ENCODE data around the gene RTF1.

Gene RTF1

DNA sequence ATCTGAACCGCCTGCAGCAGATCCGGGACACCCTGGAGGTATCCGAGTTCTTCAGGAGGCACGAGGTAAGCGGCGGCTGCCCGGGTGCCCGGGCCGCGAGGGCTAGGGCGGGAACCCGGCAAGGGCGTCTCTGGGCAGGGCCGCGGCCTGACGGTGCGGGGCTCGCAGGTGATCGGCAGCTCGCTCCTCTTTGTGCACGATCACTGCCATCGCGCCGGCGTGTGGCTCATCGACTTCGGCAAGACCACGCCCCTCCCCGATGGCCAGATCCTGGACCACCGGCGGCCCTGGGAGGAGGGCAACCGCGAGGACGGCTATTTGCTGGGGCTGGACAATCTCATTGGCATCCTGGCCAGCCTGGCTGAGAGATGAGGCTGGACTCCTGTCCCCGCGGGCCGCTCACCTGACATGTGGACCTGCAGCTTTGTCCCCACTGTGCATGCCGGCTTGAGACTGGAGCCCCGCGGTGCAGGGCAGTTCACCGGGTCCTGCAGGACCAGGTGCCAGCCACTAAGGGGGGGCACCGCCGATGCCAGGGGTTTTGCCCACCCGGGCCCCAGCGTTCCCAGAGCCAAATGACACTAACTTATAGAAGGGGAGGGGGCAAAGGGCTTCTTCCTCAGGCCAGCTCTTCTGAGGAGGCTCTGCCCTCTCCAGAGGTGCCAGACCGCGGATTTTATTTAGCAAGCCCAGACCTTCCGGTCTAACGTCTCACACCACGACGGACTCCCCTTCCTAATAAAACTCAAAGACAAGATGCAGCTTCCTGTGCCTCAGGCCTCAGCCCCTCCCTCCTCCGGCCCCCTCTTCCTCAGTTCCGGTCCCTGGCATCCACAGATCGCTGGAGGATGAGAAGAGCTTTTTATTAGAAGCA is 86.1 kb downstream of the RTF1 start:
- TF ChIP-seq L3MBTL2 (conservative IDR thresholded peaks at IDR 0.05) (no peak), BHLHE40 (IDR thresholded peaks at IDR 0.05; ENCODE audit: borderline replicate concordance) (no peak), ARNT (IDR thresholded peaks at IDR 0.05) (no peak), SP1 (IDR thresholded peaks at IDR 0.05) (no peak), HDGF (IDR thresholded peaks at IDR 0.05; ENCODE audit: borderline replicate concordance) (no peak), FOXK2 (IDR thresholded peaks at IDR 0.05) (no peak), ZNF384 (IDR thresholded peaks at IDR 0.05) (no peak), NFRKB (IDR thresholded peaks at IDR 0.05) (no peak), FOXM1 (IDR thresholded peaks at IDR 0.05; ENCODE audit: borderline replicate concordance) (no peak), LEF1 (IDR thresholded peaks at IDR 0.05; ENCODE audit: borderline replicate concordance) (no peak), CTBP1 (IDR thresholded peaks at IDR 0.05; ENCODE audit: borderline replicate concordance) (no peak)
- TF ChIP-seq, protein P1, sequence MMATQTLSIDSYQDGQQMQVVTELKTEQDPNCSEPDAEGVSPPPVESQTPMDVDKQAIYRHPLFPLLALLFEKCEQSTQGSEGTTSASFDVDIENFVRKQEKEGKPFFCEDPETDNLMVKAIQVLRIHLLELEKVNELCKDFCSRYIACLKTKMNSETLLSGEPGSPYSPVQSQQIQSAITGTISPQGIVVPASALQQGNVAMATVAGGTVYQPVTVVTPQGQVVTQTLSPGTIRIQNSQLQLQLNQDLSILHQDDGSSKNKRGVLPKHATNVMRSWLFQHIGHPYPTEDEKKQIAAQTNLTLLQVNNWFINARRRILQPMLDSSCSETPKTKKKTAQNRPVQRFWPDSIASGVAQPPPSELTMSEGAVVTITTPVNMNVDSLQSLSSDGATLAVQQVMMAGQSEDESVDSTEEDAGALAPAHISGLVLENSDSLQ (IDR thresholded peaks at IDR 0.05), result no peak
- ChIA-PET CTCF (no interaction called here), POLR2A (no interaction called here)
- no peak for DNase-seq (ENCODE audit: extremely low spot score)

GRCh38 chr15:41503669-41504010 is 86.7 kb downstream of the RTF1 start:
- ChIA-PET CTCF (no interaction called here), POLR2A (no interaction called here)
- DNase-seq (ENCODE audit: extremely low spot score), result no peak
- TF ChIP-seq FOXK2 (IDR thresholded peaks at IDR 0.05) (no peak), FOXA1 (IDR thresholded peaks at IDR 0.05) (no peak), SUZ12 (IDR thresholded peaks at IDR 0.05) (no peak), ARNT (IDR thresholded peaks at IDR 0.05) (no peak), L3MBTL2 (conservative IDR thresholded peaks at IDR 0.05) (no peak), ZNF384 (IDR thresholded peaks at IDR 0.05) (no peak), FOXM1 (IDR thresholded peaks at IDR 0.05; ENCODE audit: borderline replicate concordance) (no peak), ELF4 (IDR thresholded peaks at IDR 0.05) (no peak), HDGF (IDR thresholded peaks at IDR 0.05; ENCODE audit: borderline replicate concordance) (no peak), NFRKB (IDR thresholded peaks at IDR 0.05) (no peak), CTBP1 (IDR thresholded peaks at IDR 0.05; ENCODE audit: borderline replicate concordance) (no peak), TARDBP (IDR thresholded peaks at IDR 0.05) (no peak), LEF1 (IDR thresholded peaks at IDR 0.05; ENCODE audit: borderline replicate concordance) (no peak)

- CTCF ChIA-PET, result no interaction called here
- POLR2A ChIA-PET, result interaction anchor here (2.4 kb wide), 1 partner anchor 12 kb away, joined by 8 read pairs; no protein-coding TSS in a partner anchor
- TF ChIP-seq ELF4 (IDR thresholded peaks at IDR 0.05) (no peak), LEF1 (IDR thresholded peaks at IDR 0.05; ENCODE audit: borderline replicate concordance) (no peak), BHLHE40 (IDR thresholded peaks at IDR 0.05; ENCODE audit: borderline replicate concordance) (no peak), HDGF (IDR thresholded peaks at IDR 0.05; ENCODE audit: borderline replicate concordance) (no peak), FOXK2 (IDR thresholded peaks at IDR 0.05) (no peak), FOXM1 (IDR thresholded peaks at IDR 0.05; ENCODE audit: borderline replicate concordance) (no peak), L3MBTL2 (conservative IDR thresholded peaks at IDR 0.05) (no peak), NFRKB (IDR thresholded peaks at IDR 0.05) (no peak), FOXA1 (IDR thresholded peaks at IDR 0.05) (no peak), TARDBP (IDR thresholded peaks at IDR 0.05) (no peak), SP1 (IDR thresholded peaks at IDR 0.05) (no peak), CTBP1 (IDR thresholded peaks at IDR 0.05; ENCODE audit: borderline replicate concordance) (no peak), SUZ12 (IDR thresholded peaks at IDR 0.05) (no peak), ZNF384 (IDR thresholded peaks at IDR 0.05) (no peak)
- TF ChIP-seq, protein P1 (IDR thresholded peaks at IDR 0.05), result no peak
- no peak for DNase-seq (ENCODE audit: extremely low spot score)
These were observed 88.0 kb downstream of the RTF1 start for GRCh38 chr15:41504751-41505492.

- ChIA-PET POLR2A (interaction anchor here (2.4 kb wide), 1 partner anchor 13 kb away, joined by 8 read pairs; no protein-coding TSS in a partner anchor), CTCF (interaction anchor here (1.8 kb wide), 1 partner anchor 40 kb away, joined by 5 read pairs; no protein-coding TSS in a partner anchor)
- no peak for TF ChIP-seq ELF4 (IDR thresholded peaks at IDR 0.05)
- TF ChIP-seq SUZ12 (IDR thresholded peaks at IDR 0.05), result no peak
- no peak for TF ChIP-seq CTBP1 (IDR thresholded peaks at IDR 0.05; ENCODE audit: borderline replicate concordance)
- TF ChIP-seq FOXA1 (IDR thresholded peaks at IDR 0.05), result no peak
- TF ChIP-seq SP1 (IDR thresholded peaks at IDR 0.05), result no peak
- TF ChIP-seq FOXK2 (IDR thresholded peaks at IDR 0.05), result no peak
- TF ChIP-seq, protein P1 (IDR thresholded peaks at IDR 0.05), result no peak
- DNase-seq (ENCODE audit: extremely low spot score), result no peak
These were observed 88.9 kb downstream of the RTF1 start for GRCh38 chr15:41505776-41506175.

- DNase-seq (ENCODE audit: extremely low spot score), result no peak
- ChIA-PET CTCF (interaction anchor here (0.7 to 1.8 kb wide), 2 partner anchors 41 to 1996 kb away, joined by 3 to 5 read pairs; no protein-coding TSS in a partner anchor), POLR2A (interaction anchor here (2.4 kb wide), 1 partner anchor 14 kb away, joined by 8 read pairs; no protein-coding TSS in a partner anchor)
- TF ChIP-seq, protein P1 (IDR thresholded peaks at IDR 0.05), result no peak
- TF ChIP-seq FOXM1 (IDR thresholded peaks at IDR 0.05; ENCODE audit: borderline replicate concordance), result no peak
- no peak for TF ChIP-seq HDGF (IDR thresholded peaks at IDR 0.05; ENCODE audit: borderline replicate concordance)
- TF ChIP-seq SP1 (IDR thresholded peaks at IDR 0.05), result no peak
- no peak for TF ChIP-seq BHLHE40 (IDR thresholded peaks at IDR 0.05; ENCODE audit: borderline replicate concordance)
- no peak for TF ChIP-seq L3MBTL2 (conservative IDR thresholded peaks at IDR 0.05)
- no peak for TF ChIP-seq SUZ12 (IDR thresholded peaks at IDR 0.05)
- no peak for TF ChIP-seq LEF1 (IDR thresholded peaks at IDR 0.05; ENCODE audit: borderline replicate concordance)
- TF ChIP-seq ARNT (IDR thresholded peaks at IDR 0.05), result no peak
These were observed 90.0 kb downstream of the RTF1 start for GRCh38 chr15:41506796-41507341.

Measured in HEK293T (cell line).